Measurements from ENCODE around the gene GSK3A.

DNA sequence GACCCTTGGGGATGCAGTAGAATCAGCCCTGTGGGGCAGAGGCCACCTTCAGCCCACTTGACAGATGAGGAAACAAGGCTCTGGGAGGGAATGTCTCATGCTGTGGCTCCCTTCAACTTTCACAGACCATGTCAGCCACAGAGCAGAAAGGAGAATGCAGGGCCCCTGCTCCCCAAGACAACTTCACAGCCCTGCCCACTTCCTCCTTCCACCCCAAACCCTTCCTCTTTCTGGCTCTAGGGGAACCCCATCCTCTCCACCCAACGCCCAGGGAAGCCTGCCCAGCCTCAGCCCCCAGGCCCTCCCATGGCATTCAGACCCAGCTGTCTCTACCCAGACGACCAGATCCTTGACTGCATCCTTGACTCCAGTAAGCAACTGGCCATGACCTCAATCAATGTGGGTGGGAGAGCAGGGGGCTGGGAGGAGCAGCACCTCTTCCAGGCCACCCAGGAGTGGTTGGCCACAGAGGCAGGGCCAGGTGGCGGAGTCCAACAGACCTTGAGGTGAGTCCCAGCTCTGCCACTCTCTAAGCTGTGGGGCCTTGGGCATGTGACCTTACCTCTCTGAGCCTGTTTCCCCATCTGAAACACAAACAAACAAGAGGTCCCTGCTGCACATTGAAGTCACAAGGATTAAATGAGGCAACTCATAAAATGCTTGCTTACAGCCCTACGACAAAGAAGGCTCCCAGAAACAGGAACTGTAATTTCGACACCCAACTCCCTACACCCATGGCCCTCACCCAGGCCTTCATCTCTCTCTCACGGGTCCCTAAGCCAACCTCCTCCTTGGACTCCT is 40.7 kb downstream of the GSK3A start:
- no peak for TF ChIP-seq CTCF (conservative IDR thresholded peaks at IDR 0.05; ENCODE audit: low read depth, low read length)
- no peak for TF ChIP-seq EZH2 (IDR thresholded peaks at IDR 0.05; ENCODE audit: borderline replicate concordance, low read depth, low read length, poor library complexity, severe bottlenecking)
